Neuronal stem cell (in vitro differentiated cells): Measurements from ENCODE around the gene FCHSD2.

Source experiments
- DNase-seq: peaks from one replicate; pipeline ENCODE4 v3.0.0-alpha.2; 2013; ENCODE audit warnings: low spot score
- H2AFZ ChIP-seq: one replicate; pipeline ENCODE4 v1.6.1; 2013; ENCODE audit warnings: mild to moderate bottlenecking, low read length, inconsistent platforms
- H2AK5ac ChIP-seq: 2 replicates; pipeline ENCODE4 v1.6.1; 2013; ENCODE audit warnings: low read depth, mild to moderate bottlenecking, inconsistent platforms, low read length, moderate library complexity, mixed read lengths
- H2BK120ac ChIP-seq: 2 replicates; pipeline ENCODE4 v1.6.1; 2013; ENCODE audit warnings: low read depth, mild to moderate bottlenecking, inconsistent platforms, low read length, moderate library complexity, mixed read lengths
- H2BK12ac ChIP-seq: one replicate; pipeline ENCODE4 v1.6.1; 2013; ENCODE audit warnings: low read length, inconsistent platforms
- H2BK15ac ChIP-seq: 2 replicates; pipeline ENCODE4 v1.6.1; 2013; ENCODE audit warnings: mild to moderate bottlenecking, low read length, inconsistent platforms, mixed read lengths
- H2BK5ac ChIP-seq: one replicate; pipeline ENCODE4 v1.6.1; 2013; ENCODE audit warnings: inconsistent platforms, mild to moderate bottlenecking, low read length, moderate library complexity
- H3K14ac ChIP-seq: one replicate; pipeline ENCODE4 v1.6.1; 2013; ENCODE audit warnings: low read length, inconsistent platforms
- H3K18ac ChIP-seq: 2 replicates; pipeline ENCODE4 v1.6.1; 2013; ENCODE audit warnings: low read length, inconsistent platforms
- H3K23ac ChIP-seq: 2 replicates; pipeline ENCODE4 v1.6.1; 2013; ENCODE audit warnings: low read depth, mild to moderate bottlenecking, mixed read lengths, low read length, inconsistent platforms; ENCODE audit not compliant: poor library complexity
- H3K27ac ChIP-seq: replicated peaks from 3 replicates; pipeline ENCODE4 v1.5.1; 2013; ENCODE audit warnings: low read length, inconsistent platforms
- H3K27me3 ChIP-seq, 3 experiments: 2 replicates each; pipeline ENCODE4 v1.6.1; 2013; ENCODE audit warnings: low read length in 3 of 3, mild to moderate bottlenecking in 2 of 3, inconsistent platforms in 1 of 3, low read depth in 1 of 3, mixed read lengths in 1 of 3, moderate library complexity in 1 of 3; ENCODE audit not compliant: control insufficient read depth in 3 of 3, insufficient read depth in 3 of 3
- H3K36me3 ChIP-seq, 2 donors: replicated peaks in 1 of 2; 2 replicates each; pipeline ENCODE4 v1.6.1; 2013; ENCODE audit warnings: low read length in 2 of 2; ENCODE audit not compliant: control insufficient read depth in 2 of 2, insufficient read depth in 2 of 2
- H3K4ac ChIP-seq: 2 replicates; pipeline ENCODE4 v1.6.1; 2013; ENCODE audit warnings: inconsistent platforms, mild to moderate bottlenecking, low read length, moderate library complexity
- H3K4me1 ChIP-seq, 2 donors: 1 replicate in 1 of 2; 2 replicates in 1 of 2; pipeline ENCODE4 v1.6.1; 2013; ENCODE audit warnings: low read length in 2 of 2, low read depth in 1 of 2; ENCODE audit not compliant: control insufficient read depth in 2 of 2, insufficient read depth in 1 of 2
- H3K4me2 ChIP-seq: one replicate; pipeline ENCODE4 v1.6.1; 2013; ENCODE audit warnings: mild to moderate bottlenecking, low read length, inconsistent platforms; ENCODE audit not compliant: insufficient read depth, poor library complexity, severe bottlenecking
- H3K4me3 ChIP-seq, 2 donors: 2 replicates each; pipeline ENCODE4 v1.5.1; 2013; ENCODE audit warnings: low read length in 2 of 2, mild to moderate bottlenecking in 2 of 2, inconsistent platforms in 1 of 2, moderate library complexity in 1 of 2
- H3K79me1 ChIP-seq: one replicate; pipeline ENCODE4 v1.6.1; 2013; ENCODE audit warnings: low read depth, mild to moderate bottlenecking, inconsistent platforms, low read length, moderate library complexity
- H3K9ac ChIP-seq: one replicate; pipeline ENCODE4 v1.6.1; 2013; ENCODE audit warnings: mild to moderate bottlenecking, low read depth, low read length, inconsistent platforms; ENCODE audit not compliant: poor library complexity
- H3K9me3 ChIP-seq, 2 donors: replicated peaks in 1 of 2; 2 replicates each; pipeline versions ENCODE3 to v1.6.1; 2013; ENCODE audit warnings: low read length in 2 of 2, mild to moderate bottlenecking in 2 of 2, inconsistent platforms in 1 of 2, low read depth in 1 of 2, mixed read lengths in 1 of 2, moderate library complexity in 1 of 2; ENCODE audit not compliant: control insufficient read depth in 2 of 2, insufficient read depth in 1 of 2
- H4K8ac ChIP-seq: one replicate; pipeline ENCODE4 v1.6.1; 2013; ENCODE audit warnings: low read depth, mild to moderate bottlenecking, inconsistent platforms, low read length, moderate library complexity
- H4K91ac ChIP-seq: one replicate; pipeline ENCODE4 v1.6.1; 2013; ENCODE audit warnings: low read length, low read depth, mild to moderate bottlenecking, inconsistent platforms; ENCODE audit not compliant: poor library complexity
- WGBS, 2 donors: extraction: QIAGEN DNeasy Blood & Tissue Kit; methylation state at CpG; one replicate each; pipeline ENCODE4 v1.1.7; 2013; ENCODE audit warnings: missing lambda C conversion rate in 2 of 2, mixed read lengths in 1 of 2; ENCODE audit not compliant: insufficient read length in 2 of 2, insufficient replicate concordance in 1 of 2; ENCODE audit errors: extremely low coverage in 2 of 2; 5-methylcytosine and 5-hydroxymethylcytosine counted together

The FCHSD2 gene

DNA sequence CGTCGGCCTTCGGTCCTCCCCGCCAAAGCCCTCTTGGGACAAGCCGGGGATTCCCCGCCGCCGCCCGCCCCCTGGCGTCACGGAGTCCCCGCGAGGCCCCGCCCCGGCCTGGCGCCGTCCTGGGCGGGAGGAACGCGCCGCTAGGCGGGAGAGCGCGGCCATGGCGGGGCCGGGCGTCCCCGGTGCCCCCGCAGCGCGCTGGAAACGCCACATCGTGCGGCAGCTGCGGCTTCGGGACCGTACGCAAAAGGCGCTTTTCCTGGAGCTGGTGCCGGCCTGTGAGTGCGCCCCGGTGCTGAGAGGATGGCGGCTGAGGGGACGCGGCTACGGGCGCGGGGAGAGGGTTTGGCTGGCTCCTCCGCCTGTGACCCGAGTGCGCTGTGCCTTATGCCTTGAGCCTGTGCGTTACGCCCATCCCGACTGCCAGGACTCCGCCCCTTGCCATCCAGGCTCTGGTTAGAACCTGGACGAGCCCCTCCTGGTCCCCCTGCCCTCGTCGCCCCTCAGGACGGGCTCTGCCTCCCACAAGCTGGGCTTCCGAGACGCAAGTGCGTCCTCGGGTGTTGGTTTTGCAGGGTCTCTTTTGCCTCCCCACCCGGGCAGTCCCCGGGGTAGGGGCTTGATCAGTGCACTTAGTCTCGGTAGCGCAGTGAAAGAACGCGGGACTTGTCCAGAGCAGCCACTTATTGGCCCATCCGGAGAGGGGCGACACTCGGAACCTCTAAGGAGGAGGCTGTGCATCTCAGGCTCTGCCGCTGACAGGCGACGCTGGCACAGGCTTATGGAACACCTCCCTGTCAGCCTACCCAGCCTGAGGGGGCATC is 327.6 kb downstream of the FCHSD2 start, which contains the start of gene ATG16L2:
Gene ATG16L2, plus strand, starts transcription at position 126 of the 824 bp plus-strand sequence. Its CDS starts 35 bp downstream, at position 161.
- Histone ChIP-seq H3K27ac (peak within 1 kb of the TSS; percentile 92), H2AK5ac (peak within 1 kb of the TSS; percentile 95), H4K8ac (peak within 1 kb of the TSS; percentile 95), H3K4me2 (peak within 1 kb of the TSS; percentile 99), H2AFZ (peak within 1 kb of the TSS; percentile 100), H3K18ac (peak within 1 kb of the TSS; percentile 100), H3K9me3 (no peaks in the 10 kb centered on the region), H3K27me3 (no peaks in the 10 kb centered on the region), H2BK12ac (peak within 1 kb of the TSS; percentile 59), H3K4me3 (peak within 1 kb of the TSS; percentile 97 to 98), H3K23ac (peak within 1 kb of the TSS; percentile 99), H2BK15ac (peak within 1 kb of the TSS; percentile 76), H3K79me1 (peaks cover 4% of the 10 kb centered on the region), H4K91ac (no peak within 1 kb of the TSS), H3K4ac (peak within 1 kb of the TSS; percentile 76), H2BK5ac (peak within 1 kb of the TSS; percentile 83), H3K4me1 (peaks cover 9 to 14% of the 10 kb centered on the region in 2 donors), H3K14ac (peak within 1 kb of the TSS; percentile 92), H3K9ac (peak within 1 kb of the TSS; percentile 100), H2BK120ac (peak within 1 kb of the TSS; percentile 82), H3K36me3 (peaks cover 1 to 17% of the 10 kb centered on the region in 2 donors)
- WGBS, 2 donors = no CpG with 5 or more reads among the region's 75 CpGs
- peak; percentile 90 for DNase-seq

DNA sequence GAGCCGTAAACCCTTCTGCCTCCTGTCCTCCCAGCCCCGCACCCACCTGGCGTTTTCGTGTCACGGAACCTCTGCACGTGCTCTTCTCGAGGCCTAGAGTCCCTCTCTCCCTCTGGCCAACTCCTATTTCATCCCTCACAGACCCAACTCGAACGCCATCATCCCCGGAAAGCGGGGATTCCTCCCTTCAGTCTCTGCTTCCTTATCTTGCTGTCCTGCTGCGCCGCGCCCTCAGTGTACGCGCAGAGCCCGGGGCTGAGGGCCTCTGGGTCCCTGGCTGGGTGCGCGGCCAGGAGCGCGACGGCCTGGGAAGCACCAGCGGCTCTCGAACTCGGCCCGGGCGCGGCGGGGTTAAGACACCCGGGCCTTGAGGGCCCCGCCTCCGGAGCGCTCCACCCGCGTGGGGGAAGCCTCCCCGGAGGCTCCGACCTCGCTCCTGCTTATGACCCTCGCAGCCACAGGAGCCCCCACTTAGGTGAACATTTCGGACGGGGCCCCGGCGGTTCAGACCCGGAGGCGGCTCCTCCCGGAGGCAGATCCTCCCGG is 328.3 kb downstream of the FCHSD2 start:
- H3K27me3 ChIP-seq = no peaks in the 10 kb centered on the region
- peak overlapping the region; percentile 82 for H2BK120ac ChIP-seq
- no peak for DNase-seq
- H3K4me2 ChIP-seq = peak overlapping the region; percentile 99
- WGBS, 2 donors = no CpG with 5 or more reads among the region's 47 CpGs
- H4K8ac ChIP-seq = no peak overlapping the region
- peak overlapping the region; percentile 27 for H3K14ac ChIP-seq
- H3K18ac ChIP-seq = peak overlapping the region; percentile 90
- peaks cover 9 to 14% of the 10 kb centered on the region in 2 donors for H3K4me1 ChIP-seq
- H3K9me3 ChIP-seq = no peaks in the 10 kb centered on the region
- H3K36me3 ChIP-seq = peaks cover 1 to 20% of the 10 kb centered on the region in 2 donors
- peaks cover 4% of the 10 kb centered on the region for H3K79me1 ChIP-seq
- H2BK5ac ChIP-seq = peak overlapping the region; percentile 83
- H3K4ac ChIP-seq = no peak overlapping the region
- H3K9ac ChIP-seq = peak overlapping the region; percentile 94
- peak overlapping the region; percentile 79 to 98 for H3K4me3 ChIP-seq
- peak overlapping the region; percentile 59 for H2BK12ac ChIP-seq
- H2AFZ ChIP-seq = peak overlapping the region; percentile 100
- H3K27ac ChIP-seq = peak overlapping the region; percentile 82
- H2AK5ac ChIP-seq = peak overlapping the region; percentile 49
- peak overlapping the region; percentile 56 for H3K23ac ChIP-seq
- peak overlapping the region; percentile 76 for H2BK15ac ChIP-seq
- no peak overlapping the region for H4K91ac ChIP-seq

DNA sequence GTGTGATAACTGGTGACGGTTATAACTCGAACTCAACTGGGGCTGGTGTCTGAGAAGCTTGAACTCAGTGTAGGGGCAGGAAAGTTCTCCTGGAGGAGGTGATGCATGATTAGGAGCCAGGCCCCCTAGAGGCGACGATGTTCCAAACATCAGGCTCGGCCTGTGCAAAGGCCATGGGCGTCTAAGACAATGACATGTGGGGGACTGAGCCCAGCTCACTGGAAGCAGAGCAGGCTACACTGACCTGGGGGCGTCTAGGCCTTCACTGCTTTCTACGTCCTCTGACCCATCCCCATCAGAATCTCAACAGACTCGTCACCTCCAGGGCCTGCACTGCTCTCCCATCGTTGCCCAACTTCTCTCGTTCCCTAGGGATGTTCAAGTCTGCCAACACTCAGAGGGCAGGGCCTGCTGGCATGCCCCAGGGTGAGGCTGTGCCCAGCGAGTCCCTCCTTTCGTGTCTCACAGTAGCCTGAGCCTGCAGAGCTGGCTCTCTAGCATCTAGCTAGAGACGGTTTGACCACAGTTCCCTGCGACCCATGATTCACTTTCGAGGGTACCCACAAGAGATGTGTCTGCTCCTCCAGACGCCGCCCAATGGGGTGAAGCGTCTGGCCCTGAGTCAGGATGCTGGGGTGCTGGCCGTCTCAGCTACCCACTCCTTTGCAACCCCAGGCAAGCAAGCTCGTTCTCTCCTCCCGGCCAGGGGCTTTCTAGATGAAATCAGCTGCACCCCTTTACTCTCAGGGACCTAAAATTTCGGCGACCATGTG is 329.0 kb downstream of the FCHSD2 start:
- WGBS, 2 donors = no CpG with 5 or more reads among the region's 24 CpGs
- Histone ChIP-seq H3K23ac (peak overlapping the region; percentile 12), H2BK15ac (peak overlapping the region; percentile 76), H3K9me3 (no peaks in the 10 kb centered on the region), H3K9ac (peak overlapping the region; percentile 94), H2AFZ (peak overlapping the region; percentile 100), H3K14ac (no peak overlapping the region), H2BK120ac (peak overlapping the region; percentile 82), H2BK12ac (no peak overlapping the region), H2BK5ac (peak overlapping the region; percentile 83), H3K4me1 (peaks cover 9 to 14% of the 10 kb centered on the region in 2 donors), H3K4ac (no peak overlapping the region), H3K4me3 (peak overlapping the region; percentile 79 to 98), H3K27me3 (no peaks in the 10 kb centered on the region), H3K4me2 (peak overlapping the region; percentile 99), H4K91ac (no peak overlapping the region), H2AK5ac (peak overlapping the region; percentile 49), H4K8ac (no peak overlapping the region), H3K79me1 (peaks cover 4% of the 10 kb centered on the region), H3K18ac (peak overlapping the region; percentile 89), H3K27ac (no peak overlapping the region), H3K36me3 (peaks cover under 1 to 19% of the 10 kb centered on the region in 2 donors)
- no peak for DNase-seq
